Body of pancreas (tissue), 4 donors: ENCODE measurements around the gene IQGAP2.

Experiments used
- POLR2A ChIP-seq, 3 donors: fragments of 450-650 bp; IDR thresholded peaks; one replicate each; pipeline ENCODE4 v1.6.1; 2016; ENCODE audit warnings: antibody characterized with exemption in 3 of 3, mild to moderate bottlenecking in 2 of 3
- TF ChIP-seq, protein P1 (sequence below), 7 experiments: fragments of 450-650 bp in 4 of 7; fragments of 200-600 bp in 3 of 7; sonication (generic) in 3 of 7; IDR thresholded peaks; one replicate each; pipeline ENCODE4 v1.5.1; 2016 to 2019; ENCODE audit warnings: antibody characterized with exemption in 7 of 7

DNA sequence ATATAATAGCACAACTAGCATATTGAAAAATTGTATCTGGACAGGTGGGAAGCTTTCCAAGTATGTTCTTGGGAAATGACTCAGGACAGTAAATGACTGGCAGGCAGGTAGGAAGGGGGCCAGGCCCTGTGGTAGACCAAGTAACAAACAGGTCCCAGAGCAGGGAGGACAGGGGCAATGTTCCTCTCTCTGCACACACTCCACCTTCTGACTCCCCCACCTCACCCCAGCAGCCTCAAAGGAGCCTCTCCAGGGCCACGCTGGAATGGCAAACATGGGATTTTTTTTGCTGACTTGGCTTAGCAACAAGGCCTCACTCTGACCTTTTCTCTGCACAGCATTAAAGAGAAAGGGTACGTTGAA lies 31.1 kb upstream of the IQGAP2 start:
- no peak for TF ChIP-seq POLR2A (IDR thresholded peaks at IDR 0.05)
- TF ChIP-seq, protein P1, sequence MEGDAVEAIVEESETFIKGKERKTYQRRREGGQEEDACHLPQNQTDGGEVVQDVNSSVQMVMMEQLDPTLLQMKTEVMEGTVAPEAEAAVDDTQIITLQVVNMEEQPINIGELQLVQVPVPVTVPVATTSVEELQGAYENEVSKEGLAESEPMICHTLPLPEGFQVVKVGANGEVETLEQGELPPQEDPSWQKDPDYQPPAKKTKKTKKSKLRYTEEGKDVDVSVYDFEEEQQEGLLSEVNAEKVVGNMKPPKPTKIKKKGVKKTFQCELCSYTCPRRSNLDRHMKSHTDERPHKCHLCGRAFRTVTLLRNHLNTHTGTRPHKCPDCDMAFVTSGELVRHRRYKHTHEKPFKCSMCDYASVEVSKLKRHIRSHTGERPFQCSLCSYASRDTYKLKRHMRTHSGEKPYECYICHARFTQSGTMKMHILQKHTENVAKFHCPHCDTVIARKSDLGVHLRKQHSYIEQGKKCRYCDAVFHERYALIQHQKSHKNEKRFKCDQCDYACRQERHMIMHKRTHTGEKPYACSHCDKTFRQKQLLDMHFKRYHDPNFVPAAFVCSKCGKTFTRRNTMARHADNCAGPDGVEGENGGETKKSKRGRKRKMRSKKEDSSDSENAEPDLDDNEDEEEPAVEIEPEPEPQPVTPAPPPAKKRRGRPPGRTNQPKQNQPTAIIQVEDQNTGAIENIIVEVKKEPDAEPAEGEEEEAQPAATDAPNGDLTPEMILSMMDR (IDR thresholded peaks at IDR 0.05) = no peak
